ENCODE results near the gene RPL27. TPM values are rescaled to one million over a fixed set of nuclear protein-coding genes. Genes with fewer than 3 reads are reported as not detected.

Gene RPL27
- total and polyA plus RNA-seq, 4 donors, result 188 to 928 (median 442) TPM

DNA sequence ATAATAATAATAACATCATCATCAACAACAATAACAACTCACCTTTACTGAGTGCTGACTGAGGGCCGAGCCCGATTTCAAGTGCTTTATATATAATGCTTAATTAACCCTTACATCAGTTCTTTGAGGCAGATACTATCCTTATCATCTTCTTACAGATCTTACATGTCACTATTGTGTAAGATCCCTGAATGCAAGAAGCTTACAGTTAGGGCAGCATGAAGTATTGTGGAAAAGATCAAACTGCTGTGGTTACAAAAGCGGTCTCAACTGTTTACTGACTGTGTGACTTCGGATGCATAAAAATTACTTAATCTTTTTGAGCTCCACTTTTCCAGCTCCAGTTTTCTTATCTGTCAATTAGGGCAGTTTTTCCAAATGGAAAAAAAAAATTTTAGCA lies 20.7 kb downstream of the RPL27 start:
- Histone ChIP-seq H3K36me3 (ENCODE audit: control insufficient read depth in 4 of 4, insufficient read depth in 3 of 4, low read depth in 1 of 4, low read length in 3 of 4) (peaks cover 0 to 14% (median 3%) of the 10 kb centered on the region in 4 donors), H3K4me3 (ENCODE audit: low read depth in 1 of 3, low read length in 3 of 3) (no peak overlapping the region), H3K27me3 (ENCODE audit: control insufficient read depth in 4 of 4, insufficient read depth in 4 of 4, low read length in 3 of 4) (no peaks in the 10 kb centered on the region), H3K4me1 (ENCODE audit: control insufficient read depth in 4 of 4, insufficient read depth in 4 of 4, low read length in 3 of 4) (peaks cover 6 to 27% (median 16%) of the 10 kb centered on the region in 4 donors), H3K27ac (ENCODE audit: low read depth in 1 of 2, low read length in 2 of 2) (no peak overlapping the region), H3K9ac (ENCODE audit: low read depth in 1 of 2, low read length in 2 of 2) (no peak overlapping the region), H3K9me3 (ENCODE audit: control insufficient read depth in 4 of 4, low read length in 3 of 4) (no peaks in the 10 kb centered on the region)
- DNase-seq (ENCODE audit: low spot score), result no peak
- 69% methylated on average over 4 of the region's 4 CpGs for WGBS
- TF ChIP-seq, protein P1, sequence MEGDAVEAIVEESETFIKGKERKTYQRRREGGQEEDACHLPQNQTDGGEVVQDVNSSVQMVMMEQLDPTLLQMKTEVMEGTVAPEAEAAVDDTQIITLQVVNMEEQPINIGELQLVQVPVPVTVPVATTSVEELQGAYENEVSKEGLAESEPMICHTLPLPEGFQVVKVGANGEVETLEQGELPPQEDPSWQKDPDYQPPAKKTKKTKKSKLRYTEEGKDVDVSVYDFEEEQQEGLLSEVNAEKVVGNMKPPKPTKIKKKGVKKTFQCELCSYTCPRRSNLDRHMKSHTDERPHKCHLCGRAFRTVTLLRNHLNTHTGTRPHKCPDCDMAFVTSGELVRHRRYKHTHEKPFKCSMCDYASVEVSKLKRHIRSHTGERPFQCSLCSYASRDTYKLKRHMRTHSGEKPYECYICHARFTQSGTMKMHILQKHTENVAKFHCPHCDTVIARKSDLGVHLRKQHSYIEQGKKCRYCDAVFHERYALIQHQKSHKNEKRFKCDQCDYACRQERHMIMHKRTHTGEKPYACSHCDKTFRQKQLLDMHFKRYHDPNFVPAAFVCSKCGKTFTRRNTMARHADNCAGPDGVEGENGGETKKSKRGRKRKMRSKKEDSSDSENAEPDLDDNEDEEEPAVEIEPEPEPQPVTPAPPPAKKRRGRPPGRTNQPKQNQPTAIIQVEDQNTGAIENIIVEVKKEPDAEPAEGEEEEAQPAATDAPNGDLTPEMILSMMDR (IDR thresholded peaks at IDR 0.05; ENCODE audit: low read depth, low read length, missing input control), result no peak
- TF ChIP-seq YY1 (IDR thresholded peaks at IDR 0.05) (no peak), SP1 (IDR thresholded peaks at IDR 0.05) (no peak), GABPA (IDR thresholded peaks at IDR 0.05 in 1 of 2, conservative IDR thresholded peaks at IDR 0.05 in 1 of 2) (no peak), RXRA (IDR thresholded peaks at IDR 0.05) (no peak), EGR1 (IDR thresholded peaks at IDR 0.05; ENCODE audit: low read depth in 2 of 2) (no peak), TAF1 (conservative IDR thresholded peaks at IDR 0.05) (no peak), FOXA2 (IDR thresholded peaks at IDR 0.05) (no peak), HNF4A (conservative IDR thresholded peaks at IDR 0.05) (no peak), NR2F2 (IDR thresholded peaks at IDR 0.05) (no peak)
- TF ChIP-seq, protein P2, sequence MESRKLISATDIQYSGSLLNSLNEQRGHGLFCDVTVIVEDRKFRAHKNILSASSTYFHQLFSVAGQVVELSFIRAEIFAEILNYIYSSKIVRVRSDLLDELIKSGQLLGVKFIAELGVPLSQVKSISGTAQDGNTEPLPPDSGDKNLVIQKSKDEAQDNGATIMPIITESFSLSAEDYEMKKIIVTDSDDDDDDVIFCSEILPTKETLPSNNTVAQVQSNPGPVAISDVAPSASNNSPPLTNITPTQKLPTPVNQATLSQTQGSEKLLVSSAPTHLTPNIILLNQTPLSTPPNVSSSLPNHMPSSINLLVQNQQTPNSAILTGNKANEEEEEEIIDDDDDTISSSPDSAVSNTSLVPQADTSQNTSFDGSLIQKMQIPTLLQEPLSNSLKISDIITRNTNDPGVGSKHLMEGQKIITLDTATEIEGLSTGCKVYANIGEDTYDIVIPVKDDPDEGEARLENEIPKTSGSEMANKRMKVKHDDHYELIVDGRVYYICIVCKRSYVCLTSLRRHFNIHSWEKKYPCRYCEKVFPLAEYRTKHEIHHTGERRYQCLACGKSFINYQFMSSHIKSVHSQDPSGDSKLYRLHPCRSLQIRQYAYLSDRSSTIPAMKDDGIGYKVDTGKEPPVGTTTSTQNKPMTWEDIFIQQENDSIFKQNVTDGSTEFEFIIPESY (IDR thresholded peaks at IDR 0.05), result no peak
- TF ChIP-seq, protein P3, sequence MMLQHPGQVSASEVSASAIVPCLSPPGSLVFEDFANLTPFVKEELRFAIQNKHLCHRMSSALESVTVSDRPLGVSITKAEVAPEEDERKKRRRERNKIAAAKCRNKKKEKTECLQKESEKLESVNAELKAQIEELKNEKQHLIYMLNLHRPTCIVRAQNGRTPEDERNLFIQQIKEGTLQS (IDR thresholded peaks at IDR 0.05), result no peak
- TF ChIP-seq, protein P4, sequence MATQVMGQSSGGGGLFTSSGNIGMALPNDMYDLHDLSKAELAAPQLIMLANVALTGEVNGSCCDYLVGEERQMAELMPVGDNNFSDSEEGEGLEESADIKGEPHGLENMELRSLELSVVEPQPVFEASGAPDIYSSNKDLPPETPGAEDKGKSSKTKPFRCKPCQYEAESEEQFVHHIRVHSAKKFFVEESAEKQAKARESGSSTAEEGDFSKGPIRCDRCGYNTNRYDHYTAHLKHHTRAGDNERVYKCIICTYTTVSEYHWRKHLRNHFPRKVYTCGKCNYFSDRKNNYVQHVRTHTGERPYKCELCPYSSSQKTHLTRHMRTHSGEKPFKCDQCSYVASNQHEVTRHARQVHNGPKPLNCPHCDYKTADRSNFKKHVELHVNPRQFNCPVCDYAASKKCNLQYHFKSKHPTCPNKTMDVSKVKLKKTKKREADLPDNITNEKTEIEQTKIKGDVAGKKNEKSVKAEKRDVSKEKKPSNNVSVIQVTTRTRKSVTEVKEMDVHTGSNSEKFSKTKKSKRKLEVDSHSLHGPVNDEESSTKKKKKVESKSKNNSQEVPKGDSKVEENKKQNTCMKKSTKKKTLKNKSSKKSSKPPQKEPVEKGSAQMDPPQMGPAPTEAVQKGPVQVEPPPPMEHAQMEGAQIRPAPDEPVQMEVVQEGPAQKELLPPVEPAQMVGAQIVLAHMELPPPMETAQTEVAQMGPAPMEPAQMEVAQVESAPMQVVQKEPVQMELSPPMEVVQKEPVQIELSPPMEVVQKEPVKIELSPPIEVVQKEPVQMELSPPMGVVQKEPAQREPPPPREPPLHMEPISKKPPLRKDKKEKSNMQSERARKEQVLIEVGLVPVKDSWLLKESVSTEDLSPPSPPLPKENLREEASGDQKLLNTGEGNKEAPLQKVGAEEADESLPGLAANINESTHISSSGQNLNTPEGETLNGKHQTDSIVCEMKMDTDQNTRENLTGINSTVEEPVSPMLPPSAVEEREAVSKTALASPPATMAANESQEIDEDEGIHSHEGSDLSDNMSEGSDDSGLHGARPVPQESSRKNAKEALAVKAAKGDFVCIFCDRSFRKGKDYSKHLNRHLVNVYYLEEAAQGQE (IDR thresholded peaks at IDR 0.05), result no peak

DNA sequence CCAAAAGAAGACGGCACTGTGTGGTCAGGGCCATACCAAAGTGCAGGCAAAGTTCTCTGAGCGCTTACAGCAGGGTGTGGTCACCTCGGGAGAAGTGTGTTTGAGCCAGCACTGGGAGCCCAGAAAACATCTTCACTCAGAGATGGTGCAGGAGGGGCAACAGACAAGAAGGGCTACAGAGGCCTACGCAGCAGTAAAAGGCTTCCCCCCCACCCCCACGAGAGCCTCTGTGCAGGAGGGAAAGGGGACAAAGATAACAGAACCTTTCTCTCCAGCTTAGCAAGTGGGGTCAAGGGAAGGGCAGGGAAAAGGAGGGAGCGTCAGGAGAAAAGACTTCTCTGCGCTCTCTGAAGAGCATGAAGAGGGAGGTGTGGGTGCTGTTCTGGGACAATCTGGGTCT lies 21.2 kb downstream of the RPL27 start:
- Histone ChIP-seq H3K4me3 (ENCODE audit: low read depth in 1 of 3, low read length in 3 of 3) (no peak overlapping the region), H3K4me1 (ENCODE audit: control insufficient read depth in 4 of 4, insufficient read depth in 4 of 4, low read length in 3 of 4) (peaks cover 6 to 31% (median 18%) of the 10 kb centered on the region in 4 donors), H3K27me3 (ENCODE audit: control insufficient read depth in 4 of 4, insufficient read depth in 4 of 4, low read length in 3 of 4) (no peaks in the 10 kb centered on the region), H3K9me3 (ENCODE audit: control insufficient read depth in 4 of 4, low read length in 3 of 4) (no peaks in the 10 kb centered on the region), H3K9ac (ENCODE audit: low read depth in 1 of 2, low read length in 2 of 2) (no peak overlapping the region), H3K27ac (ENCODE audit: low read depth in 1 of 2, low read length in 2 of 2) (peak overlapping the region in 1 of 2 donors; percentile 37), H3K36me3 (ENCODE audit: control insufficient read depth in 4 of 4, insufficient read depth in 3 of 4, low read depth in 1 of 4, low read length in 3 of 4) (peaks cover 0 to 9% (median 2%) of the 10 kb centered on the region in 4 donors)
- no peak for DNase-seq (ENCODE audit: low spot score)
- TF ChIP-seq EGR1 (IDR thresholded peaks at IDR 0.05; ENCODE audit: low read depth in 2 of 2) (no peak), NR2F2 (IDR thresholded peaks at IDR 0.05) (no peak), GABPA (IDR thresholded peaks at IDR 0.05 in 1 of 2, conservative IDR thresholded peaks at IDR 0.05 in 1 of 2) (no peak), RXRA (IDR thresholded peaks at IDR 0.05) (no peak), YY1 (IDR thresholded peaks at IDR 0.05) (no peak), FOXA2 (IDR thresholded peaks at IDR 0.05) (no peak), SP1 (IDR thresholded peaks at IDR 0.05) (no peak)
- TF ChIP-seq, protein P1 (IDR thresholded peaks at IDR 0.05; ENCODE audit: low read depth, low read length, missing input control), result no peak
- TF ChIP-seq, protein P5, sequence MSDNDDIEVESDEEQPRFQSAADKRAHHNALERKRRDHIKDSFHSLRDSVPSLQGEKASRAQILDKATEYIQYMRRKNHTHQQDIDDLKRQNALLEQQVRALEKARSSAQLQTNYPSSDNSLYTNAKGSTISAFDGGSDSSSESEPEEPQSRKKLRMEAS (IDR thresholded peaks at IDR 0.05), result no peak
- TF ChIP-seq, protein P2 (IDR thresholded peaks at IDR 0.05), result no peak
- 67% methylated on average over 7 of the region's 7 CpGs for WGBS
